GM12878 (cell line): Measurements from ENCODE around the gene GNL3. TPM values are rescaled to one million over a fixed set of nuclear protein-coding genes. Genes with fewer than 3 reads are reported as not detected.
A peak's percentile ranks its signal among the peaks of the same experiment; 100 is the strongest.

ENCODE experiments used
- ATF7 ChIP-seq: fragments of 450-650 bp; IDR thresholded peaks from 2 replicates; pipeline ENCODE4 v1.6.1; 2016; ENCODE audit warnings: low read depth, mild to moderate bottlenecking
- BCLAF1 ChIP-seq: fragments of 450-650 bp; IDR thresholded peaks from 2 replicates; pipeline ENCODE4 v1.6.1; 2017; ENCODE audit warnings: antibody characterized with exemption, mild to moderate bottlenecking, moderate library complexity
- CEBPZ ChIP-seq: fragments of 150-350 bp; IDR thresholded peaks from 2 replicates; pipeline ENCODE4 v1.6.1; 2016; ENCODE audit warnings: low read depth, low read length
- CUX1 ChIP-seq: IDR thresholded peaks from 2 replicates; pipeline ENCODE4 v1.6.1; 2012; ENCODE audit warnings: improper control_type of control experiment, low read depth, low read length; ENCODE audit not compliant: insufficient replicate concordance
- EP300 ChIP-seq, 2 experiments: fragments of 150-350 bp in 1 of 2; IDR thresholded peaks; 2 replicates each; pipeline ENCODE4 v1.6.1; 2011 to 2012; ENCODE audit warnings: low read depth in 2 of 2, low read length in 2 of 2, borderline replicate concordance in 1 of 2, improper control_type of control experiment in 1 of 2, inconsistent platforms in 1 of 2; ENCODE audit not compliant: control insufficient read depth in 1 of 2
- PBX3 ChIP-seq: IDR thresholded peaks from 2 replicates; pipeline ENCODE4 v1.6.1; 2011; ENCODE audit warnings: mild to moderate bottlenecking, low read depth, low read length, moderate library complexity; ENCODE audit not compliant: insufficient replicate concordance
- TARDBP ChIP-seq: IDR thresholded peaks from 2 replicates; pipeline ENCODE4 v1.6.1; 2016; ENCODE audit warnings: borderline replicate concordance
- TCF7 ChIP-seq: IDR thresholded peaks from 2 replicates; pipeline ENCODE4 v1.6.1; 2014; ENCODE audit warnings: antibody characterized with exemption, borderline replicate concordance
- WRNIP1 ChIP-seq: IDR thresholded peaks from 2 replicates; pipeline ENCODE4 v1.6.1; 2011; ENCODE audit warnings: low read depth, low read length, improper control_type of control experiment, borderline replicate concordance
- ZBTB40 ChIP-seq: fragments of 450-650 bp; IDR thresholded peaks from 2 replicates; pipeline ENCODE4 v1.6.1; 2016; ENCODE audit warnings: mild to moderate bottlenecking, moderate library complexity, borderline replicate concordance
- ZNF622 ChIP-seq: fragments of 450-650 bp; IDR thresholded peaks from 2 replicates; pipeline ENCODE4 v1.6.1; 2017; ENCODE audit warnings: mild to moderate bottlenecking, inconsistent platforms
- ZSCAN29 ChIP-seq: fragments of 450-650 bp; IDR thresholded peaks from 2 replicates; pipeline ENCODE4 v1.6.1; 2017; ENCODE audit warnings: mild to moderate bottlenecking, moderate library complexity
- polyA plus RNA-seq, 11 experiments: library from polyadenylated mRNA; depleted of rRNA in 4 of 11; unstranded in 6 of 11; stranded (reverse) in 5 of 11; fragments of >200 nt; fragmentation: Nextera tagmentation in 4 of 11; fragmentation: Illumina TruSeq in 1 of 11; extraction: Ambion mirVana in 4 of 11; extraction: Trizol in 1 of 11; gene quantifications; 1 replicate in 1 of 11; 2 replicates in 10 of 11; pipeline versions ENCODE4 v1.2.1 to v1.2.3, GENCODE V29; 2011 to 2016; ENCODE audit warnings: inconsistent platforms in 2 of 11, missing spikeins in 2 of 11, low read depth in 1 of 11
- total RNA-seq, 4 experiments: library from RNA; depleted of rRNA in 3 of 4; stranded (reverse); fragments of >200 nt in 3 of 4; fragmentation: Illumina TruSeq in 1 of 4; extraction: Trizol in 1 of 4; gene quantifications; 2 replicates each; pipeline versions ENCODE4 v1.2.1 to v1.2.3, GENCODE V29; 2013 to 2021

GNL3 gene
- total and polyA plus RNA-seq, 10 of the 15 experiments (the other 5 are each of a cell fraction or from before 2014, with no cell fraction given), result 172 to 368 (median 257) TPM

- TF ChIP-seq BCLAF1 (no peak), ATF7 (0 out of 2 replicates have a peak, but pooled peaks have one; percentile 52), WRNIP1 (no peak), TARDBP (no peak), CUX1 (no peak), ZNF622 (no peak), TCF7 (no peak), EP300 (IDR thresholded peaks at IDR 0.05; ENCODE audit: borderline replicate concordance in 1 of 2, control insufficient read depth in 1 of 2, low read depth in 2 of 2, low read length in 2 of 2) (no peak), PBX3 (no peak), ZBTB40 (no peak), ZSCAN29 (no peak), CEBPZ (no peak)
Observed at GRCh38 chr3:52710512-52710911, 24.7 kb downstream of the GNL3 start (continued).
